NK-92 (cell line): ENCODE measurements around the gene CADPS.

Source experiments
- DNase-seq: peaks from one replicate; lab custom pipeline; 2025; ENCODE audit not compliant: unreplicated experiment; lab: John Stamatoyannopoulos, UW

The CADPS gene

DNA sequence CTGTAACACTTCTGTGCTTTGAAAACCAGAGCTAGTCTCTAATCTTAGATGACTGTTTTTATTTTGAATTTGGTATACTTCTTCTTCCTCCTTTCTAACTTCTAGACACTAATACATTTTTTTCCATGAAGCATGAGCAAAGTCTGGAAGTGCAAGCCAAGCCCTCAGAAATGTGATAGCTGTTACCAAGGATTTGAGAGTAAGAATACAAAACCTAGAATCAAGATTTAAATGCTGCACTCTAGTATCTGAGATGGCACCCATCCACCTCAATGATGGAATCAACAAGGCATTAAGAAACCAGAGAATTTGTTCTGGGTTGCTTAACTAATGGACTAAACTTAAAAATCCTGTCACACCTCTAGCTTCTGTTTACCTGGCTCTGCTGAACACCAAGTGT lies 511.0 kb downstream of the CADPS start:
- DNase-seq: no peak

DNA sequence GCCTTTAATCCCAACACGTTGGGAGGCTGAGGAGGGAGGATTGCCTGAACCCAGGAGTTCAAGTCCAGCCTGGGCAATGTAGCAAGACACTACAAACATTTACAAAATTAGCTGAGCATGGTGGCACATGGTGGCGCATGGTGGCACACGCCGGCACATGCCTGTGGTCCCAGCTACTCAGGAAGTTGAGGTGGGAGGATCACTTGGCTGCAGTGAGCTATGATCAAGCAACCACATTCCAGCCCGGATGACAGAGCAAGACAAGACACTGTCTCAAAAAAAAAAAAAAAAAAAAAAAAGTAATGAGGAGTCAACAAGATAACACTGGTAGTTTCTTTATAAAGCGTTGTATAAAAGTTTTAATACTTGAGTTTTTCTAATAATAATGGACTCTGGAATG lies 511.9 kb downstream of the CADPS start:
- no peak for DNase-seq

DNA sequence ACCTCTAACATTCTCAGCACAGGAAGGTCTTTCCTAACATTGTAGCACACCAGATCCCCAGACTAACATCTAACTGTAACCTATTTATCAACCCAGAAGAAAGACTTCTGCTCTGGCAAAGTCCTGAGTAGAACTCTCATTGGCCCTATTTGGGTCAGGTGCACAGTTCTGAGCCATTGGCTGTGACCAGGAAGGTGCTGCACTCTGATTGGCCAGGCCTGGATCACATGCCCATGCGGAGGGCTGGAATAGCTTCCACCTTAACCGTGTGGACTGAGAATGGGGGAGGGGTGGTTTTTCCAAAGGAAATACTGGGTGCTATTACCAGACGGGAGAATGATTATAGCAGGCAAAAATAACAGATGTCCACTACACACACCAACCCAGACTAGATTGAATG lies 513.4 kb downstream of the CADPS start:
- no peak for DNase-seq

DNA sequence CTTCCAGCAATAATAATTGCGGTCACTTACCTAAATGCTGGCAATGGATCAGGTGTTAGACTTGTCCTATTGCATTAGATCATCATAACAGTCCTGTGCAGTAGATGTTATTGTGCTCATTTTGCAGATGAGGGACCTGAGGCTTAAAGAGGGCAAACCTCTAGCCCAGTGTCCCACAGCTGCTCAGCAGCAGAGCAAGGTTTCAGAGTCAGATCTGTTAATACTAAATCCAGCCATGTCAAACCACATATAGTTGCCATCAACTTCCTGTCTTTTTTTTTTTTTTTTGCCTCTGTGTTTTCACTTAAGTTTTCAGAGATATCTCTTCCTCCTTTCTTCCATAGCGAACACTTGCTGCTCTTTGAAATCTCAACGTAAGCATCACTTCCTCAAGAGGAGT lies 514.0 kb downstream of the CADPS start:
- DNase-seq: no peak

DNA sequence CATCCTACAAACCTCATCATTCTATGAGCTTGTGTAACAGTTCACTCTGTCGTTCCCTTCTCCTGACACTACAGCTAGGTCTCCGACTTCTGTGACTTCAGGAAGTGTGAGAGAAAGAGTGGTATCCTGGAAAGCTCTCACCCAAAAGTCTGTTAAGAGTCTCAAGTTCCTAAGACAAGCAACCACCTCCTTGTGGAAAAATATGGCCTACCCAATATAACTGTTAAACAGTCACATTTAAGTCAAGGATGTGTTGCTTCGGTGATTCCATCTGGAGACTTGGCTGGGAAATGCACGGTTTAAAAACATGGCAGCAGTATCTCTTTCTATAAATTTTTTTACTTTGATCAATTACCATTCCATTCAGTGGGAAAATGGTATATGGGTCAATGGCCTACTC lies 515.7 kb downstream of the CADPS start:
- DNase-seq: no peak

DNA sequence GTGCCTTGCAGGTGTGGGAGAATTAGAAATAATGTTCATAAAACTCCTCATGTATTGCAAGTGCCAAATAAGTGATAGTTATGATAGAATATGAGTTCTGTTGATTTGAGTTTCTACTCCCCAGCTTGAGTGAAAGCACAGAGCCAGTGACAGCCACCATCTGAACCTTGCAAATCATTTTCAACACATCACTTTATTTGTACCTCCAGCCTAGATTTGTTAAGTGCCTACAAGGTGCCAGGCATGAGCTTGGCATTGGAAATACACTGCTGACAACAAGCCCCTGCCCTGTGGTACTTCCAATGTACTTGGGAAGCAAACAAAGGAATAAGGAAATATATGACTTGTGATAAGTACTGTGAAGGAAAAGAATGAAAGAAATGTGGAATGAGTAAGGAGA lies 518.9 kb downstream of the CADPS start:
- no peak for DNase-seq

DNA sequence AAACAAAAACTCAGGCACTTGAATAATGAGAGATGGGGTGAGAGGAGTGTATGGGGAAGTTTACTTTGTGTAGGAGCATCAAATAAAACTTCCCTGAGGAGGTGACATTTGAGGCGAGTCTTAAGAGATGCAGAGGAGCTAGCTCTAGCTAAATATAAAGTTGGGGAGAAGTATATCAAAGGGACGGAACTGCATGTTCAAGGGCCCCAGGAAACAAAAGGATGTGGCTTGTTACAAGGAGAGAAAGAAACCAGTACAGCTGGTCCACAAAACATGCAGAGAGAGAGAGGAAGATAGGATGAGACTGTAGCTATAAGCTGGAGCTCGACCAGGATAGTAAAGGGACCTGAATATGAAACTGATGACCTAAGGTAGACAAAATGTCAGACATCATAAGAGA lies 519.5 kb downstream of the CADPS start:
- no peak for DNase-seq
